ENCODE measurements around the gene PDE3B. TPM values are rescaled to one million over a fixed set of nuclear protein-coding genes. Genes with fewer than 3 reads are reported as not detected.

PDE3B gene
- polyA plus RNA-seq, 1 donor (not counting 4 experiments of a cell fraction or from before 2014, with no cell fraction given): 0.01 TPM

DNA sequence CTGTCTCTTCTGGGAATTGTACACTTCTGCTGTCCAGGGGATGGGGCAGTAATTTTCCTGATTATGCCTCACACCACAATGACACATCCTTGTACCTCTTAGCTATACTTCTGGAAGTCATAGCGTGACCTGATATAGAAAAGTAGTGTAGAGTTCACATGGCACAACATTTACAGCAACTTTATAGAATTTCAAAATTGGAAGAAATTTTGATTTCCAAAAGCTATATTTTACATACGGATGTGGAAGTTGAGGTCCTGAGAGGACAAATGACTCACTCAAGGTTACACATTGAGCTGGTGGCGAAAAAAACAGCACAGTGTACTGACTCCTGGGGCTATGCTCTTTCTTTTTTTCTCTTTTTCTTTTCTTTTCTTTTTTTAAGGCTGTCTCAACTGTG lies 254.8 kb downstream of the PDE3B start:
- H3K9me1 ChIP-seq (ENCODE audit: control insufficient read depth, extremely low read depth, insufficient read depth, low read length): no peaks in the 10 kb centered on the region
- H3K9me3 ChIP-seq (ENCODE audit: control insufficient read depth, low read depth, low read length): no peaks in the 10 kb centered on the region
- no peak overlapping the region for H3K27ac ChIP-seq (ENCODE audit: control insufficient read depth, insufficient read depth, low read length)
- H3K4me2 ChIP-seq (ENCODE audit: control insufficient read depth, extremely low read depth, insufficient read depth, low read depth, low read length): no peak overlapping the region
- no peak for DNase-seq (ENCODE audit: low read depth, low spot score)
- no peak overlapping the region for H2AFZ ChIP-seq (ENCODE audit: control insufficient read depth, low read length)
- dilution Hi-C loops (cut with MboI; ENCODE audit: extremely low pct_ligation_motif_present, low sequenced_read_pairs): no loop called here
- H3K4me1 ChIP-seq (ENCODE audit: control insufficient read depth, extremely low read depth, insufficient read depth, low read length): peaks cover 3% of the 10 kb centered on the region
- no peaks in the 10 kb centered on the region for H3K36me3 ChIP-seq (ENCODE audit: control insufficient read depth in 2 of 2, extremely low read depth in 1 of 2, insufficient read depth in 2 of 2, low read length in 2 of 2)
- no peak overlapping the region for H3K4me3 ChIP-seq (ENCODE audit: control insufficient read depth in 2 of 3, extremely low read depth in 1 of 3, insufficient read depth in 2 of 3, low read depth in 1 of 3, low read length in 3 of 3)
- no peak for FAIRE-seq
- H3K79me2 ChIP-seq (ENCODE audit: control insufficient read depth, insufficient read depth, low read length): no peaks in the 10 kb centered on the region
- TF ChIP-seq, protein P1, sequence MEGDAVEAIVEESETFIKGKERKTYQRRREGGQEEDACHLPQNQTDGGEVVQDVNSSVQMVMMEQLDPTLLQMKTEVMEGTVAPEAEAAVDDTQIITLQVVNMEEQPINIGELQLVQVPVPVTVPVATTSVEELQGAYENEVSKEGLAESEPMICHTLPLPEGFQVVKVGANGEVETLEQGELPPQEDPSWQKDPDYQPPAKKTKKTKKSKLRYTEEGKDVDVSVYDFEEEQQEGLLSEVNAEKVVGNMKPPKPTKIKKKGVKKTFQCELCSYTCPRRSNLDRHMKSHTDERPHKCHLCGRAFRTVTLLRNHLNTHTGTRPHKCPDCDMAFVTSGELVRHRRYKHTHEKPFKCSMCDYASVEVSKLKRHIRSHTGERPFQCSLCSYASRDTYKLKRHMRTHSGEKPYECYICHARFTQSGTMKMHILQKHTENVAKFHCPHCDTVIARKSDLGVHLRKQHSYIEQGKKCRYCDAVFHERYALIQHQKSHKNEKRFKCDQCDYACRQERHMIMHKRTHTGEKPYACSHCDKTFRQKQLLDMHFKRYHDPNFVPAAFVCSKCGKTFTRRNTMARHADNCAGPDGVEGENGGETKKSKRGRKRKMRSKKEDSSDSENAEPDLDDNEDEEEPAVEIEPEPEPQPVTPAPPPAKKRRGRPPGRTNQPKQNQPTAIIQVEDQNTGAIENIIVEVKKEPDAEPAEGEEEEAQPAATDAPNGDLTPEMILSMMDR (optimal IDR thresholded peaks at IDR 0.05 in 1 of 3, IDR thresholded peaks at IDR 0.05 in 1 of 3, conservative IDR thresholded peaks at IDR 0.05 in 1 of 3; ENCODE audit: extremely low read depth in 1 of 3, insufficient read depth in 2 of 3, low read length in 3 of 3): no peak
- TF ChIP-seq EZH2 (IDR thresholded peaks at IDR 0.05; ENCODE audit: low read length): no peak
- peaks cover 3% of the 10 kb centered on the region for H3K27me3 ChIP-seq (ENCODE audit: control insufficient read depth, extremely low read depth, insufficient read depth, low read length)
- no peaks in the 10 kb centered on the region for H4K20me1 ChIP-seq (ENCODE audit: control insufficient read depth, extremely low read depth, insufficient read depth, low read length)
- no peak overlapping the region for H3K9ac ChIP-seq (ENCODE audit: control insufficient read depth, extremely low read depth, insufficient read depth, low read length)

DNA sequence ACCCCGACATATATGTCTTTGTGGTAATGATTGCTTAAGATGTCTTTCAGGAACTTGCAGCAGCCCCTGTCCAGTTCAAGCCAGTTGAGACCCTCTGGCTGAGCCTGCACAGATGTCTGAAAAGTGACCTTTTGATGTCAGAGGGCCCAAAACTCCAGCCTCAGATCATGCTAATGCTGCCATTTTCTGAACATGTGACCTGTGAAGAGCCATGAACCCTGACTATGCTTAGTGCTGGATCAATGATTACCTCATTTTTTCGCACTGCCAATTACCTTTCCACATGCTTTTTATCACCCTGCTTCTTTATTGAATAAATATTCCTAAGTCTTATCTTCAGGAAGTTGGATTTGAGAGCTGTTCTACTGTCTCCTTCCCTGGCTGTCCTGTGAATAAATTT lies 255.3 kb downstream of the PDE3B start:
- H3K36me3 ChIP-seq (ENCODE audit: control insufficient read depth in 2 of 2, extremely low read depth in 1 of 2, insufficient read depth in 2 of 2, low read length in 2 of 2): no peaks in the 10 kb centered on the region
- no peak overlapping the region for H3K4me3 ChIP-seq (ENCODE audit: control insufficient read depth in 2 of 3, extremely low read depth in 1 of 3, insufficient read depth in 2 of 3, low read depth in 1 of 3, low read length in 3 of 3)
- no peaks in the 10 kb centered on the region for H4K20me1 ChIP-seq (ENCODE audit: control insufficient read depth, extremely low read depth, insufficient read depth, low read length)
- FAIRE-seq (no peak), DNase-seq (ENCODE audit: low read depth, low spot score) (no peak)
- H3K9me1 ChIP-seq (ENCODE audit: control insufficient read depth, extremely low read depth, insufficient read depth, low read length): no peaks in the 10 kb centered on the region
- H3K27me3 ChIP-seq (ENCODE audit: control insufficient read depth, extremely low read depth, insufficient read depth, low read length): peaks cover 3% of the 10 kb centered on the region
- dilution Hi-C loops (cut with MboI; ENCODE audit: extremely low pct_ligation_motif_present, low sequenced_read_pairs): no loop called here
- H3K79me2 ChIP-seq (ENCODE audit: control insufficient read depth, insufficient read depth, low read length): no peaks in the 10 kb centered on the region
- no peak overlapping the region for H3K4me2 ChIP-seq (ENCODE audit: control insufficient read depth, extremely low read depth, insufficient read depth, low read depth, low read length)
- peaks cover 3% of the 10 kb centered on the region for H3K4me1 ChIP-seq (ENCODE audit: control insufficient read depth, extremely low read depth, insufficient read depth, low read length)
- H3K27ac ChIP-seq (ENCODE audit: control insufficient read depth, insufficient read depth, low read length): no peak overlapping the region
- H2AFZ ChIP-seq (ENCODE audit: control insufficient read depth, low read length): no peak overlapping the region
- no peak overlapping the region for H3K9ac ChIP-seq (ENCODE audit: control insufficient read depth, extremely low read depth, insufficient read depth, low read length)
- no peak for TF ChIP-seq EZH2 (IDR thresholded peaks at IDR 0.05; ENCODE audit: low read length)
- TF ChIP-seq, protein P1 (optimal IDR thresholded peaks at IDR 0.05 in 1 of 3, IDR thresholded peaks at IDR 0.05 in 1 of 3, conservative IDR thresholded peaks at IDR 0.05 in 1 of 3; ENCODE audit: extremely low read depth in 1 of 3, insufficient read depth in 2 of 3, low read length in 3 of 3): no peak
- H3K9me3 ChIP-seq (ENCODE audit: control insufficient read depth, low read depth, low read length): no peaks in the 10 kb centered on the region

All from keratinocyte (primary cell).